OCI-LY1 (cell line): ENCODE results near the gene POLR2H.

Experiments
- EZH2 ChIP-seq: fragments of 200-600 bp; sonication (generic), shearing (Covaris generic); IDR thresholded peaks from 2 replicates; pipeline ENCODE4 v1.8.0; 2017; ENCODE audit warnings: borderline replicate concordance, mixed run types, mild to moderate bottlenecking, antibody characterized with exemption, low read length, moderate library complexity, mixed read lengths
- TF ChIP-seq, protein P1 (sequence below): fragments of 200-600 bp; sonication (generic), shearing (Covaris generic); IDR thresholded peaks from 2 replicates; pipeline ENCODE4 v1.5.1; 2017; ENCODE audit warnings: mild to moderate bottlenecking, antibody characterized with exemption, low read length, moderate library complexity, mixed read lengths

DNA sequence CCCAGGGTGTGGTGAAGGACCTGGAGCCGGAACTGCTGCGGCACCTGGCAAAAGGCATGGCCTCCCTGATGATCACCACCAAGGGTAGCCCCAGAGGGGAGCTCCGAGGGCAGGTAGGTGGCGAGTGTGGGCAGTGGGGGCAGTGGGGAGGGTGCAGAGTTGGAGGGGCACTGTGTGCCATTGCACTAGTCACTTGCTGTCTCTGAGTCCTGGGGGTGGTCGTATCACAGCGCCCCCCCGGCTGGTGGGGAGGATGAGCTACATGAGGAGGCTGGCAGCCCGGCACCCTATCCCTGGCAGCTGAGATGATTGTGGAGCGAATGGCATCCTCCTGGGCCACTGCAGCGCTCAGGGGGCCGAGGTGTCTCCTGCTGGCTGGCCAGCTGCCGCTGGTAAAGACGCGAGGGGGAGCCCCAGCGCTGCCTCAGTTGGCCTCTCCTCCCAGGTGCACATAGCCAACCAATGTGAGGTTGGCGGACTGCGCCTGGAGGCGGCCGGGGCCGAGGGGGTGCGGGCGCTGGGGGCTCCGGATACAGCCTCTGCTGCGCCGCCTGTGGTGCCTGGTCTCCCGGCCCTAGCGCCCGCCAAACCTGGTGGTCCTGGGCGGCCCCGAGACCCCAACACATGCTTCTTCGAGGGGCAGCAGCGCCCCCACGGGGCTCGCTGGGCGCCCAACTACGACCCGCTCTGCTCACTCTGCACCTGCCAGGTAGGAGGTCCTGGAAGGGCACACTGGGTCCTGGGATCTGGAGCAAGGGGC is 24.7 kb downstream of the POLR2H start:
- TF ChIP-seq, protein P1, sequence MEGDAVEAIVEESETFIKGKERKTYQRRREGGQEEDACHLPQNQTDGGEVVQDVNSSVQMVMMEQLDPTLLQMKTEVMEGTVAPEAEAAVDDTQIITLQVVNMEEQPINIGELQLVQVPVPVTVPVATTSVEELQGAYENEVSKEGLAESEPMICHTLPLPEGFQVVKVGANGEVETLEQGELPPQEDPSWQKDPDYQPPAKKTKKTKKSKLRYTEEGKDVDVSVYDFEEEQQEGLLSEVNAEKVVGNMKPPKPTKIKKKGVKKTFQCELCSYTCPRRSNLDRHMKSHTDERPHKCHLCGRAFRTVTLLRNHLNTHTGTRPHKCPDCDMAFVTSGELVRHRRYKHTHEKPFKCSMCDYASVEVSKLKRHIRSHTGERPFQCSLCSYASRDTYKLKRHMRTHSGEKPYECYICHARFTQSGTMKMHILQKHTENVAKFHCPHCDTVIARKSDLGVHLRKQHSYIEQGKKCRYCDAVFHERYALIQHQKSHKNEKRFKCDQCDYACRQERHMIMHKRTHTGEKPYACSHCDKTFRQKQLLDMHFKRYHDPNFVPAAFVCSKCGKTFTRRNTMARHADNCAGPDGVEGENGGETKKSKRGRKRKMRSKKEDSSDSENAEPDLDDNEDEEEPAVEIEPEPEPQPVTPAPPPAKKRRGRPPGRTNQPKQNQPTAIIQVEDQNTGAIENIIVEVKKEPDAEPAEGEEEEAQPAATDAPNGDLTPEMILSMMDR: no peak
- no peak for TF ChIP-seq EZH2
